Left ventricle myocardium inferior (tissue), 1 donor: ENCODE measurements around the gene PARD3. TPM values are rescaled to one million over a fixed set of nuclear protein-coding genes. Genes with fewer than 3 reads are reported as not detected.

Experiments used
- DNase-seq: peaks from one replicate; pipeline ENCODE4 v3.0.0-alpha.2; 2020
- H3K27ac ChIP-seq: fragments of 200-600 bp; replicated peaks from 2 replicates; pipeline ENCODE4 v1.8.0; 2021
- H3K27me3 ChIP-seq: fragments of 200-600 bp; 2 replicates; pipeline ENCODE4 v1.8.0; 2021; ENCODE audit warnings: low read depth
- H3K36me3 ChIP-seq: fragments of 200-600 bp; 2 replicates; pipeline ENCODE4 v1.8.0; 2021
- H3K4me1 ChIP-seq: fragments of 200-600 bp; 2 replicates; pipeline ENCODE4 v1.8.0; 2021
- H3K4me3 ChIP-seq: fragments of 200-600 bp; 2 replicates; pipeline ENCODE4 v1.8.0; 2021; ENCODE audit warnings: mild to moderate bottlenecking, moderate library complexity
- H3K9me3 ChIP-seq: fragments of 200-600 bp; replicated peaks from 2 replicates; pipeline ENCODE4 v1.8.0; 2021
- CTCF ChIP-seq: fragments of 200-600 bp; IDR thresholded peaks from 2 replicates; pipeline ENCODE4 v1.8.0; 2021; ENCODE audit warnings: antibody characterized with exemption, mild to moderate bottlenecking, borderline replicate concordance
- intact Hi-C: fragments of 100-400 bp; cut with micrococcal nuclease; formaldehyde crosslinking; loops from one replicate; pipeline ENCODE4 v1.11.0; 2022
- total RNA-seq: library from RNA; stranded (reverse); fragmentation: NEBNext Ultra II Directional; extraction: Animal tissue kit (Norgen Biotek cat#: 25700); gene quantifications from one replicate; pipeline ENCODE4 v1.2.1, GENCODE V29; 2021
- donor health status: DM: no; HTN: yes; CAD: no; lungs with severe emphysema.

PARD3 gene
- total RNA-seq, 1 donor from 2014 or later, result 29.6 TPM

GRCh38 chr10:34286136-34286739, 528.9 kb downstream of the PARD3 start:
- intact Hi-C loops, result no loop called here

GRCh38 chr10:34281661-34282582, 533.2 kb downstream of the PARD3 start:
- H3K27ac ChIP-seq, result no peak overlapping the region
- DNase-seq, result no peak

More at GRCh38 chr10:34286136-34286739, 528.9 kb downstream of the PARD3 start:
- H3K27me3 ChIP-seq, result no peaks in the 10 kb centered on the region
- H3K9me3 ChIP-seq, result no peaks in the 10 kb centered on the region
- no peak for DNase-seq
- H3K36me3 ChIP-seq, result no peaks in the 10 kb centered on the region
- no peak overlapping the region for H3K27ac ChIP-seq
- no peak overlapping the region for H3K4me3 ChIP-seq
- H3K4me1 ChIP-seq, result no peaks in the 10 kb centered on the region
- TF ChIP-seq CTCF, result no peak

GRCh38 chr10:34280599-34281374, 534.3 kb downstream of the PARD3 start:
- no peak for TF ChIP-seq CTCF
- Histone ChIP-seq H3K36me3 (no peaks in the 10 kb centered on the region), H3K9me3 (no peaks in the 10 kb centered on the region), H3K4me1 (no peaks in the 10 kb centered on the region), H3K27ac (no peak overlapping the region), H3K27me3 (no peaks in the 10 kb centered on the region), H3K4me3 (no peak overlapping the region)
- intact Hi-C loops, result no loop called here
- DNase-seq, result no peak

More at GRCh38 chr10:34281661-34282582, 533.2 kb downstream of the PARD3 start:
- TF ChIP-seq CTCF, result no peak
- Histone ChIP-seq H3K27me3 (no peaks in the 10 kb centered on the region), H3K4me3 (no peak overlapping the region), H3K4me1 (no peaks in the 10 kb centered on the region), H3K9me3 (no peaks in the 10 kb centered on the region), H3K36me3 (no peaks in the 10 kb centered on the region)
- intact Hi-C loops, result no loop called here

GRCh38 chr10:34275626-34276130, 539.4 kb downstream of the PARD3 start:
- H3K4me3 ChIP-seq, result no peak overlapping the region
- H3K36me3 ChIP-seq, result no peaks in the 10 kb centered on the region
- no peak overlapping the region for H3K27ac ChIP-seq
- no peaks in the 10 kb centered on the region for H3K27me3 ChIP-seq
- H3K9me3 ChIP-seq, result peaks cover 3% of the 10 kb centered on the region
- intact Hi-C loops, result no loop called here
- TF ChIP-seq CTCF, result no peak
- no peak for DNase-seq
- no peaks in the 10 kb centered on the region for H3K4me1 ChIP-seq

- DNase-seq, result no peak
- TF ChIP-seq CTCF, result no peak
- no peaks in the 10 kb centered on the region for H3K36me3 ChIP-seq
- H3K27me3 ChIP-seq, result no peaks in the 10 kb centered on the region
- H3K9me3 ChIP-seq, result peaks cover 3% of the 10 kb centered on the region
- no peak overlapping the region for H3K27ac ChIP-seq
- H3K4me3 ChIP-seq, result no peak overlapping the region
- H3K4me1 ChIP-seq, result no peaks in the 10 kb centered on the region
- intact Hi-C loops, result no loop called here
Measured at GRCh38 chr10:34274906-34275305, 540.2 kb downstream of the PARD3 start.
